ENCODE results near the gene ST8SIA6.

ST8SIA6 gene

GRCh38 chr10:17278607-17279240 is 175.7 kb downstream of the ST8SIA6 start:
- Mint-ChIP-seq H3K27me3 (ENCODE audit: low read depth, poor library complexity) (peaks cover 6% of the 10 kb centered on the region), H3K4me1 (peaks cover 12% of the 10 kb centered on the region), H3K9me3 (peaks cover 64% of the 10 kb centered on the region), H3K4me3 (no peak overlapping the region), H3K27ac (no peak overlapping the region), H3K36me3 (ENCODE audit: low read depth) (peaks cover 16% of the 10 kb centered on the region)
- DNase-seq, result no peak
- TF ChIP-seq CTCF (IDR thresholded peaks at IDR 0.05), result no peak

GRCh38 chr10:17276756-17277424 is 177.5 kb downstream of the ST8SIA6 start:
- H3K27ac Mint-ChIP-seq, result peak overlapping the region; percentile 52

GRCh38 chr10:17273403-17273802 is 181.0 kb downstream of the ST8SIA6 start:
- H3K27ac Mint-ChIP-seq, result peak overlapping the region; percentile 57
- no peak for TF ChIP-seq CTCF (IDR thresholded peaks at IDR 0.05)
- H3K4me3 Mint-ChIP-seq, result no peak overlapping the region
- H3K9me3 Mint-ChIP-seq, result peaks cover 27% of the 10 kb centered on the region
- H3K36me3 Mint-ChIP-seq (ENCODE audit: low read depth), result peaks cover 5% of the 10 kb centered on the region
- peaks cover 6% of the 10 kb centered on the region for H3K27me3 Mint-ChIP-seq (ENCODE audit: low read depth, poor library complexity)
- H3K4me1 Mint-ChIP-seq, result peaks cover 21% of the 10 kb centered on the region
- DNase-seq, result no peak

More at GRCh38 chr10:17276756-17277424, 177.5 kb downstream of the ST8SIA6 start:
- Mint-ChIP-seq H3K4me3 (no peak overlapping the region), H3K9me3 (peaks cover 51% of the 10 kb centered on the region), H3K4me1 (peaks cover 21% of the 10 kb centered on the region), H3K27me3 (ENCODE audit: low read depth, poor library complexity) (peaks cover 6% of the 10 kb centered on the region), H3K36me3 (ENCODE audit: low read depth) (peaks cover 9% of the 10 kb centered on the region)
- DNase-seq, result no peak
- no peak for TF ChIP-seq CTCF (IDR thresholded peaks at IDR 0.05)

- peaks cover 19% of the 10 kb centered on the region for H3K4me1 Mint-ChIP-seq
- DNase-seq, result no peak
These were observed 181.7 kb downstream of the ST8SIA6 start for GRCh38 chr10:17272648-17273047.

More at GRCh38 chr10:17272648-17273047, 181.7 kb downstream of the ST8SIA6 start:
- Mint-ChIP-seq H3K9me3 (peaks cover 23% of the 10 kb centered on the region), H3K4me3 (no peak overlapping the region), H3K27ac (peak overlapping the region; percentile 80), H3K36me3 (ENCODE audit: low read depth) (peaks cover 5% of the 10 kb centered on the region), H3K27me3 (ENCODE audit: low read depth, poor library complexity) (peaks cover 6% of the 10 kb centered on the region)
- TF ChIP-seq CTCF (IDR thresholded peaks at IDR 0.05), result no peak

Data from nephron progenitor cell (in vitro differentiated cells).